Activated naive CD4-positive, alpha-beta T cell treated with anti-CD3 and anti-CD28 coated beads, Interleukin-2, amount 50 U/mL, for 72 hours (primary cell): ENCODE data around the gene CXCL11. TPM values are rescaled to one million over a fixed set of nuclear protein-coding genes. Genes with fewer than 3 reads are reported as not detected.

Experiments
- ATAC-seq, 2 donors: fragments of 150-1000 bp; cut with Tn5 transposase; 2 replicates each; pipeline ENCODE4 v1.10.0; 2021; ENCODE audit warnings: mild to moderate bottlenecking in 2 of 2, moderate library complexity in 2 of 2
- DNase-seq, 2 donors: peaks; one replicate each; pipeline ENCODE4 v3.0.0; 2021 to 2022; ENCODE audit warnings: low spot score in 2 of 2
- H3K27ac Mint-ChIP-seq, 2 donors: one replicate each; pipeline ENCODE4 v1.8.0; 2022; ENCODE audit warnings: mild to moderate bottlenecking in 2 of 2, mixed read lengths in 2 of 2
- H3K36me3 Mint-ChIP-seq, 2 donors: one replicate each; pipeline ENCODE4 v1.8.0; 2022; ENCODE audit warnings: mixed read lengths in 2 of 2
- H3K9me3 Mint-ChIP-seq, 2 donors: one replicate each; pipeline ENCODE4 v1.8.0; 2022; ENCODE audit warnings: mixed read lengths in 2 of 2
- total RNA-seq, 2 donors: library from RNA; stranded (reverse); gene quantifications; one replicate each; pipeline ENCODE4 v1.2.3, GENCODE V29; 2022

The CXCL11 gene
- total RNA-seq, 2 donors from 2014 or later = 0.21 to 0.23 TPM

DNA sequence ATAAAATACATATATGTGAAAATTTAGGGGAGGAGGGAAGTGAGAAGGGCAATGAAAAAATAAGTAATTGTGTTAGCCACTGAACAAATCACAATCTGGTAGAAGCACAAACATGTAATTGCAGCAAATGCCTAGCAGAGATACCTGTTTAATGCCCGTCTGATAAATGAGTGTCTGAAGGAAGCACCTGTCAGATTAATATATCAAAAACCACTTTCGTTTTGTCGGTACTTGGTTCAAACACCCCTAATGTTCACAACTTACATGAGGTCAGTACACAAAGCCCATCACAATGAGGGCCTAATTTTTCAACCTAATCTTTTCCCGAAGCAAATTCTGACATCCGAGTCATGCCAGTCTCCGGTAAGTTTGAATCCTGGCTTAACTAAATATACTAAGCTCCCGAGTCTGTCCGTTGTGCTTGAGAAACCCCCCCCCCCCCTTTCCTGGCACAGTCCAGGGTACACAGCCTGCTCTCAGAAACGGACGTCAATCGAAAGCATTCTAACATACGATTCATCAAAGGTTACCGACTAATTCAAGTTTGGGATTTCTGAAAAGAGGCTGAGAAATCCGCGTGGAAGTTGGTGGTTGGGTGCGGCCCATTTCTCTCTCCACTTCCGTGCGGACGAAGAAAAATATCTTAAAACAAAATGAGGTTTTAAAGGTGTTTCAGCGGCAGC, 45.9 kb downstream of the CXCL11 start:
- peak in 1 of 2 donors; percentile 2 for ATAC-seq
- H3K27ac Mint-ChIP-seq = peak overlapping the region; percentile 88 to 92
- H3K9me3 Mint-ChIP-seq = peaks cover 0 to 5% of the 10 kb centered on the region in 2 donors
- peaks cover 19 to 22% of the 10 kb centered on the region in 2 donors for H3K36me3 Mint-ChIP-seq
- no peak for DNase-seq

DNA sequence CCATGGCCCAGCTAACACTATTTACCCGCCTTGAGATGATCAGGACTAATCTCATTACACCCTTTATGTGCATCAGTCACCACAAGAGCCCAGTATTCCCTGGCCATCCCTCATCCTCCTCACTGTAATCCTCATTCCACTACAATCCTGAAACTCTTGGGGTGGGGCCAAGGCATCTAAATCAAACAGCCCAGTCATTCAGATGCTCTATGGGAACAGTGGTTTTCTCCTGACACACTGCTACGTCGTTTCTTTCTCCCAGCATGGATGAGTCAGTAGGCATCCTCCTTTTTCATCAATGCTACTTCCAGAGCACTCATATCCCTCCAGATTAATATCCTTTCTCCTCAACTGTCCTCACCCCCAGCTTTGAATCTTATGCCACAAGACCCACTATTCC, 50.8 kb downstream of the CXCL11 start:
- peaks cover 0 to 5% of the 10 kb centered on the region in 2 donors for H3K9me3 Mint-ChIP-seq

More for the DNA sequence above, 50.8 kb downstream of the CXCL11 start:
- DNase-seq = no peak
- Mint-ChIP-seq H3K27ac (no peak overlapping the region), H3K36me3 (peaks cover 15 to 28% of the 10 kb centered on the region in 2 donors)
- ATAC-seq = no peak

Other genes starting within 250 kb of the CXCL11 start
- under 1 TPM in 1 of 2 donors, not detected in 1; 0.54 TPM for gene PPEF2, start 133.6 kb downstream of the CXCL11 start, total RNA-seq
- 10 to 100 TPM; 17.4 to 22.8 TPM for gene NAAA, start 95.1 kb downstream of the CXCL11 start, total RNA-seq
- 10 to 100 TPM; 21.4 to 43.3 TPM for gene SDAD1, start 45.1 kb downstream of the CXCL11 start, total RNA-seq
- 1 to 10 TPM in 1 of 2 donors, not detected in 1; 1.4 TPM for gene CXCL9, start 28.6 kb downstream of the CXCL11 start, total RNA-seq
- gene CXCL10, start 12.6 kb downstream of the CXCL11 start, total RNA-seq = 1 to 10 TPM in 1 of 2 donors, under 1 TPM in 1; 0.20 to 1.2 TPM
- gene ART3, start 38.6 kb upstream of the CXCL11 start, total RNA-seq = under 1 TPM in 1 of 2 donors, not detected in 1; 0.82 TPM
- 10 to 100 TPM; 63.6 to 72.8 TPM for gene NUP54, start 112.3 kb upstream of the CXCL11 start, total RNA-seq
- gene SCARB2, start 177.8 kb upstream of the CXCL11 start, total RNA-seq = 1 to 10 TPM; 2.3 to 6.5 TPM
- not detected for gene FAM47E, start 215.7 kb upstream of the CXCL11 start, total RNA-seq